A549 (cell line): Measurements from ENCODE around the gene SEMA5A. TPM values are rescaled to one million over a fixed set of nuclear protein-coding genes. Genes with fewer than 3 reads are reported as not detected.

Experiments
- ATAC-seq, 2 experiments: fragments of 200-7000 bp in 1 of 2; fragments of >200 bp in 1 of 2; cut with Nextera tagmentation in 1 of 2; cut with Tn5 transposase in 1 of 2; 3 replicates each; pipeline versions ENCODE4 v1.8.0 to v1.9.1; 2018 to 2020; ENCODE audit warnings: mild to moderate bottlenecking in 1 of 2, moderate library complexity in 1 of 2
- CTCF ChIA-PET: fragments of 300-600 bp; sonication (Branson Sonifier 250); formaldehyde crosslinking; extraction: SDS; loops from one replicate; lab custom pipeline; 2021; ENCODE audit warnings: antibody characterized with exemption, inconsistent platforms; lab: Yijun Ruan, JAX
- POLR2A ChIA-PET: fragments of 350-600 bp; formaldehyde crosslinking; extraction: SDS; loops from one replicate; lab custom pipeline; 2021; ENCODE audit warnings: antibody characterized with exemption, inconsistent platforms; lab: Yijun Ruan, JAX
- DNase-seq, 2 experiments: peaks; one replicate each; pipeline versions ENCODE4 v3.0.0 to v3.0.0-alpha.2; 2011 to 2016; ENCODE audit warnings: low read depth in 1 of 2, low spot score in 1 of 2
- FAIRE-seq: peaks from 2 replicates; lab custom pipeline; 2011; peaks lifted over from hg19 to GRCh38; lab: Jason Lieb, UNC
- H3K27ac ChIP-seq, 2 experiments: fragments of >200 bp; sonication (Bioruptor Twin); formaldehyde crosslinking; 3 replicates each; pipeline ENCODE4 v1.5.1; 2016 to 2017
- H3K4me1 ChIP-seq: fragments of >200 bp; sonication (Bioruptor Twin); formaldehyde crosslinking; 3 replicates; pipeline ENCODE4 v1.6.1; 2016
- H3K4me2 ChIP-seq: fragments of >200 bp; sonication (Bioruptor Twin); formaldehyde crosslinking; 3 replicates; pipeline ENCODE4 v1.6.1; 2016
- H3K4me3 ChIP-seq: fragments of >200 bp; sonication (Bioruptor Twin); formaldehyde crosslinking; 3 replicates; pipeline ENCODE4 v1.5.1; 2016
- H3K9me3 ChIP-seq: fragments of >200 bp; sonication (Bioruptor Twin); formaldehyde crosslinking; 3 replicates; pipeline ENCODE4 v1.6.1; 2016
- CBX2 ChIP-seq: fragments of 200-600 bp; sonication (generic); IDR thresholded peaks from 2 replicates; pipeline ENCODE4 v1.6.1; 2016; ENCODE audit warnings: low read depth, mild to moderate bottlenecking, borderline replicate concordance
- CBX8 ChIP-seq: fragments of 200-600 bp; sonication (generic); IDR thresholded peaks from 2 replicates; pipeline ENCODE4 v1.6.1; 2016
- CEBPB ChIP-seq, 2 experiments: fragments of >200 bp in 1 of 2; sonication (Bioruptor Twin) in 1 of 2; formaldehyde crosslinking in 1 of 2; IDR thresholded peaks; 2 replicates each; pipeline ENCODE4 v1.6.1; 2012 to 2016
- FOSB ChIP-seq: fragments of 250-450 bp; sonication (Bioruptor Pico); IDR thresholded peaks from 2 replicates; pipeline ENCODE4 v1.5.0; 2020; ENCODE audit warnings: mild to moderate bottlenecking, moderate library complexity
- FOSL2 ChIP-seq, 2 experiments: fragments of 450-650 bp in 1 of 2; fragments of >200 bp in 1 of 2; sonication (Bioruptor Twin) in 1 of 2; formaldehyde crosslinking; IDR thresholded peaks; 2 replicates each; pipeline versions ENCODE4 v1.5.0 to v1.6.1; 2016 to 2020; ENCODE audit warnings: mild to moderate bottlenecking in 1 of 2, moderate library complexity in 1 of 2
- HDAC2 ChIP-seq: fragments of 200-600 bp; sonication (generic); IDR thresholded peaks from 2 replicates; pipeline ENCODE4 v1.6.1; 2016
- HOXB5 ChIP-seq: fragments of 250-450 bp; sonication (Bioruptor Pico); IDR thresholded peaks from 2 replicates; pipeline ENCODE4 v1.5.0; 2020; ENCODE audit warnings: mild to moderate bottlenecking, moderate library complexity
- JUNB ChIP-seq: fragments of >200 bp; sonication (Bioruptor Twin); formaldehyde crosslinking; IDR thresholded peaks from 2 replicates; pipeline ENCODE4 v1.6.1; 2016
- KDM1A ChIP-seq: fragments of 200-600 bp; sonication (generic); IDR thresholded peaks from 2 replicates; pipeline ENCODE4 v1.6.1; 2016; ENCODE audit warnings: low read depth, mild to moderate bottlenecking
- KDM5A ChIP-seq: fragments of 200-600 bp; sonication (generic); IDR thresholded peaks from 2 replicates; pipeline ENCODE4 v1.6.1; 2016; ENCODE audit warnings: antibody characterized with exemption, mild to moderate bottlenecking
- MAFK ChIP-seq: fragments of 450-650 bp; IDR thresholded peaks from 2 replicates; pipeline ENCODE4 v1.6.1; 2014; ENCODE audit not compliant: partially characterized antibody
- MAZ ChIP-seq: fragments of 150-350 bp; IDR thresholded peaks from 2 replicates; pipeline ENCODE4 v1.6.1; 2014; ENCODE audit warnings: antibody characterized with exemption, low read depth, low read length, borderline replicate concordance
- MYC ChIP-seq: IDR thresholded peaks from 2 replicates; pipeline ENCODE4 v1.6.1; 2012; ENCODE audit warnings: mild to moderate bottlenecking, inconsistent platforms, low read length, improper control_type of control experiment, borderline replicate concordance
- NR3C1 ChIP-seq: fragments of >200 bp; sonication (Bioruptor Twin); formaldehyde crosslinking; IDR thresholded peaks from 3 replicates; pipeline ENCODE4 v1.6.1; 2017
- POLR2A ChIP-seq: IDR thresholded peaks from 2 replicates; pipeline ENCODE4 v1.6.1; 2012; ENCODE audit warnings: mild to moderate bottlenecking, low read length
- POLR2AphosphoS2 ChIP-seq: conservative IDR thresholded peaks from 2 replicates; pipeline ENCODE4 v1.6.1; 2012; ENCODE audit warnings: low read length, improper control_type of control experiment, inconsistent platforms
- SMC3 ChIP-seq: fragments of >200 bp; sonication (Bioruptor Twin); formaldehyde crosslinking; IDR thresholded peaks from 3 replicates; pipeline ENCODE4 v1.6.1; 2018; ENCODE audit warnings: inconsistent platforms
- SREBF2 ChIP-seq: fragments of 450-650 bp; IDR thresholded peaks from 2 replicates; pipeline ENCODE4 v1.6.1; 2014; ENCODE audit warnings: mild to moderate bottlenecking, moderate library complexity
- TFCP2L1 ChIP-seq: fragments of 250-450 bp; sonication (Bioruptor Pico); IDR thresholded peaks from 2 replicates; pipeline ENCODE4 v1.5.0; 2021; ENCODE audit warnings: mild to moderate bottlenecking
- ZSCAN20 ChIP-seq: fragments of 250-450 bp; sonication (Bioruptor Pico); IDR thresholded peaks from 2 replicates; pipeline ENCODE4 v1.8.0; 2022; ENCODE audit warnings: mild to moderate bottlenecking, moderate library complexity
- WGBS: methylation state at CpG from one replicate; pipeline ENCODE4 v1.1.6; 2017; ENCODE audit errors: missing lambda C conversion rate; 5-methylcytosine and 5-hydroxymethylcytosine counted together
- polyA plus RNA-seq, 4 experiments: library from polyadenylated mRNA; depleted of rRNA in 3 of 4; stranded (reverse); fragments of >200 nt; fragmentation: RNase III in 1 of 4; extraction: RNeasy Plus Mini Kit Qiagen cat#74134 plus additional on column Dnase treatment in 1 of 4; gene quantifications; 2 replicates in 3 of 4; 3 replicates in 1 of 4; pipeline ENCODE4 v1.2.3, GENCODE V29; 2011 to 2017
- TF ChIP-seq, protein P1 (sequence below): fragments of 250-450 bp; sonication (Bioruptor Pico); IDR thresholded peaks from 2 replicates; pipeline ENCODE4 v1.5.0; 2020; ENCODE audit warnings: low read depth, mild to moderate bottlenecking, moderate library complexity
- TF ChIP-seq, protein P2 (sequence below): fragments of 200-600 bp; sonication (generic); IDR thresholded peaks from 2 replicates; pipeline ENCODE4 v1.6.1; 2016; ENCODE audit warnings: antibody characterized with exemption, mild to moderate bottlenecking, moderate library complexity
- TF ChIP-seq, protein P3 (sequence below): fragments of >200 bp; sonication (Bioruptor Twin); formaldehyde crosslinking; IDR thresholded peaks from 2 replicates; pipeline ENCODE4 v1.6.1; 2016
- TF ChIP-seq, protein P4 (sequence below): IDR thresholded peaks from 2 replicates; pipeline ENCODE4 v1.6.1; 2012
- TF ChIP-seq, protein P5 (sequence below): fragments of 150-350 bp; IDR thresholded peaks from 2 replicates; pipeline ENCODE4 v1.6.1; 2014; ENCODE audit warnings: low read depth, mild to moderate bottlenecking, low read length
- TF ChIP-seq, protein P6 (sequence below): fragments of >200 bp; sonication (Bioruptor Twin); formaldehyde crosslinking; IDR thresholded peaks from 3 replicates; pipeline ENCODE4 v1.5.1; 2016

Gene SEMA5A
- polyA plus RNA-seq, 2 of the 4 experiments (the other 2 are of a cell fraction): not detected

DNA sequence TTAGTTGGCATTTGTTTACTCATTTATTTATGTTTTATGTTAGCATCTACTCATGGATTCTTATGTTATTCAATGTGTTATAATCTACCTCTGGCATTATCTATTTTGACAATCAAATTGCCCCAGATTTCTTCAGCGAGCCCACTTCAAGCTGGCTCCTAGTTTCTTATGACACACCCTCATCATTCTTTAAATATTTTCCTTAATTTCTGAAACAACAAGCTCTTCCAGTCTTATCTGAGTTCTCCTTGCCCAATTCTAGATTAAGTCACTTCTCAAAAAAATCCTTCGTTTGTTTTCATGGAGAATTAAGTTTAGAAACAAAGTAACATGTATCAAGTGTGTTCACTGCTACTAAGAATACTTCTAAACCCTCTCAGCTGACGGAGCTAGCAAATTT lies 229.8 kb downstream of the SEMA5A start:
- H3K27ac ChIP-seq: no peak overlapping the region
- WGBS: 2% methylated on average over 3 of the region's 3 CpGs
- no peaks in the 10 kb centered on the region for H3K4me1 ChIP-seq
- FAIRE-seq (no peak), DNase-seq (no peak), ATAC-seq (no peak)
- no peak for TF ChIP-seq CBX8
- TF ChIP-seq FOSL2 (IDR thresholded peaks at IDR 0.05): no peak
- TF ChIP-seq FOSL2 (CRISPR knock-in tag; IDR thresholded peaks at IDR 0.05): no peak
- no peak for TF ChIP-seq ZSCAN20 (CRISPR knock-in tag)
- TF ChIP-seq SMC3: no peak
- no peak for TF ChIP-seq NR3C1
- no peak for TF ChIP-seq FOSB (CRISPR knock-in tag)
- no peak for TF ChIP-seq MAFK
- TF ChIP-seq, protein P1, sequence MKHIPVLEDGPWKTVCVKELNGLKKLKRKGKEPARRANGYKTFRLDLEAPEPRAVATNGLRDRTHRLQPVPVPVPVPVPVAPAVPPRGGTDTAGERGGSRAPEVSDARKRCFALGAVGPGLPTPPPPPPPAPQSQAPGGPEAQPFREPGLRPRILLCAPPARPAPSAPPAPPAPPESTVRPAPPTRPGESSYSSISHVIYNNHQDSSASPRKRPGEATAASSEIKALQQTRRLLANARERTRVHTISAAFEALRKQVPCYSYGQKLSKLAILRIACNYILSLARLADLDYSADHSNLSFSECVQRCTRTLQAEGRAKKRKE: no peak
- TF ChIP-seq, protein P2, sequence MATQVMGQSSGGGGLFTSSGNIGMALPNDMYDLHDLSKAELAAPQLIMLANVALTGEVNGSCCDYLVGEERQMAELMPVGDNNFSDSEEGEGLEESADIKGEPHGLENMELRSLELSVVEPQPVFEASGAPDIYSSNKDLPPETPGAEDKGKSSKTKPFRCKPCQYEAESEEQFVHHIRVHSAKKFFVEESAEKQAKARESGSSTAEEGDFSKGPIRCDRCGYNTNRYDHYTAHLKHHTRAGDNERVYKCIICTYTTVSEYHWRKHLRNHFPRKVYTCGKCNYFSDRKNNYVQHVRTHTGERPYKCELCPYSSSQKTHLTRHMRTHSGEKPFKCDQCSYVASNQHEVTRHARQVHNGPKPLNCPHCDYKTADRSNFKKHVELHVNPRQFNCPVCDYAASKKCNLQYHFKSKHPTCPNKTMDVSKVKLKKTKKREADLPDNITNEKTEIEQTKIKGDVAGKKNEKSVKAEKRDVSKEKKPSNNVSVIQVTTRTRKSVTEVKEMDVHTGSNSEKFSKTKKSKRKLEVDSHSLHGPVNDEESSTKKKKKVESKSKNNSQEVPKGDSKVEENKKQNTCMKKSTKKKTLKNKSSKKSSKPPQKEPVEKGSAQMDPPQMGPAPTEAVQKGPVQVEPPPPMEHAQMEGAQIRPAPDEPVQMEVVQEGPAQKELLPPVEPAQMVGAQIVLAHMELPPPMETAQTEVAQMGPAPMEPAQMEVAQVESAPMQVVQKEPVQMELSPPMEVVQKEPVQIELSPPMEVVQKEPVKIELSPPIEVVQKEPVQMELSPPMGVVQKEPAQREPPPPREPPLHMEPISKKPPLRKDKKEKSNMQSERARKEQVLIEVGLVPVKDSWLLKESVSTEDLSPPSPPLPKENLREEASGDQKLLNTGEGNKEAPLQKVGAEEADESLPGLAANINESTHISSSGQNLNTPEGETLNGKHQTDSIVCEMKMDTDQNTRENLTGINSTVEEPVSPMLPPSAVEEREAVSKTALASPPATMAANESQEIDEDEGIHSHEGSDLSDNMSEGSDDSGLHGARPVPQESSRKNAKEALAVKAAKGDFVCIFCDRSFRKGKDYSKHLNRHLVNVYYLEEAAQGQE: no peak
- TF ChIP-seq HOXB5 (CRISPR knock-in tag): no peak
- H3K4me2 ChIP-seq: no peak overlapping the region
- H3K4me3 ChIP-seq: no peak overlapping the region
- POLR2A ChIA-PET: no interaction called here
- CTCF ChIA-PET: no interaction called here
- H3K9me3 ChIP-seq: no peaks in the 10 kb centered on the region

DNA sequence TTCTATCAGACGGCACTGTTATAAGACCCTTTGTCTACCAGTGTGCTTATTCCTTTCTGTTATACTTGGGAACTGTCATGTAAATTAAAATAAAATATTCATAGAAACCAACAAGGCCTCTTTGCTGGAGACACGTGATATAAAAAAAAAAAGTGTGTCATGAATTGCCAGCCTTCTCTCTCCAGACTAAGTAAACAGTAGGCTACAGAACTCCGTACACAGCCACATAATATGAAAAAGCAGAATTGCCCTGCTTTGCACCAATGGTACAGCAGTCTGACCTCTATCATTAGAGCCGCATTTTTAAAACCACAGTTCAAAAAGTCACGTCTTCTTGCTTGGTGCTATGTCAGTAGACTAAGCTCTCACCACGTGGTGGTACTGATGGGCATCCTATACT lies 231.3 kb downstream of the SEMA5A start:
- DNase-seq: no peak
- no peak for ATAC-seq
- H3K9me3 ChIP-seq: no peaks in the 10 kb centered on the region
- no peak for FAIRE-seq
- H3K4me2 ChIP-seq: no peak overlapping the region
- ChIA-PET CTCF (no interaction called here), POLR2A (no interaction called here)
- WGBS: 9% methylated on average over 6 of the region's 6 CpGs
- H3K4me1 ChIP-seq: no peaks in the 10 kb centered on the region
- H3K4me3 ChIP-seq: no peak overlapping the region
- no peak overlapping the region for H3K27ac ChIP-seq
- TF ChIP-seq TFCP2L1: no peak
- no peak for TF ChIP-seq MAZ
- TF ChIP-seq HDAC2: no peak
- no peak for TF ChIP-seq CBX8
- no peak for TF ChIP-seq ZSCAN20 (CRISPR knock-in tag)
- TF ChIP-seq, protein P3, sequence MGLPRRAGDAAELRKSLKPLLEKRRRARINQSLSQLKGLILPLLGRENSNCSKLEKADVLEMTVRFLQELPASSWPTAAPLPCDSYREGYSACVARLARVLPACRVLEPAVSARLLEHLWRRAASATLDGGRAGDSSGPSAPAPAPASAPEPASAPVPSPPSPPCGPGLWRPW: no peak
- no peak for TF ChIP-seq SREBF2
- TF ChIP-seq CEBPB (IDR thresholded peaks at IDR 0.05): no peak
- TF ChIP-seq, protein P4, sequence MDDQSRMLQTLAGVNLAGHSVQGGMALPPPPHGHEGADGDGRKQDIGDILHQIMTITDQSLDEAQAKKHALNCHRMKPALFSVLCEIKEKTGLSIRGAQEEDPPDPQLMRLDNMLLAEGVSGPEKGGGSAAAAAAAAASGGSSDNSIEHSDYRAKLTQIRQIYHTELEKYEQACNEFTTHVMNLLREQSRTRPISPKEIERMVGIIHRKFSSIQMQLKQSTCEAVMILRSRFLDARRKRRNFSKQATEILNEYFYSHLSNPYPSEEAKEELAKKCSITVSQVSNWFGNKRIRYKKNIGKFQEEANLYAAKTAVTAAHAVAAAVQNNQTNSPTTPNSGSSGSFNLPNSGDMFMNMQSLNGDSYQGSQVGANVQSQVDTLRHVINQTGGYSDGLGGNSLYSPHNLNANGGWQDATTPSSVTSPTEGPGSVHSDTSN: no peak

DNA sequence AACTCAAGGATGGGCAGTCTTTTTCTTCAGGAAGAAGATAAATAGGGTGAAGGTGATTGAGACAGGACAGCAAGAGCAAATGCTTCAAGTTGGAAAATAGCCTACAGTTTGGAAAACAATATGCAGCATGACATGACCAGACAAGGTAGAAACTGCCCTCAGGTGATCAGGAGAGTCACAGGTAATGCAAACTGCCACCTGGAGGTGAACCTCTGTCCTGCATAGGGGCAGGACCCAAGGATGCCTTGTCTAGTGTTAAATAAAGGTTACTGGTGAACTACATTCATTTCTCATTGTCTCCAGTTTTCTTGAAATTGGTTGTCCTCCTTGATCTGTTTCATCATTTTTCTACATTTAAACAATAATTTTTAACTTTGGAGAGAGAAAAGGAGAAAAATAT lies 232.1 kb downstream of the SEMA5A start:
- H3K4me2 ChIP-seq: no peak overlapping the region
- H3K27ac ChIP-seq: no peak overlapping the region
- no peaks in the 10 kb centered on the region for H3K4me1 ChIP-seq
- POLR2A ChIA-PET: no interaction called here
- no peak for ATAC-seq
- no peaks in the 10 kb centered on the region for H3K9me3 ChIP-seq
- CTCF ChIA-PET: no interaction called here
- no peak for FAIRE-seq
- DNase-seq: no peak
- H3K4me3 ChIP-seq: no peak overlapping the region
- TF ChIP-seq, protein P5, sequence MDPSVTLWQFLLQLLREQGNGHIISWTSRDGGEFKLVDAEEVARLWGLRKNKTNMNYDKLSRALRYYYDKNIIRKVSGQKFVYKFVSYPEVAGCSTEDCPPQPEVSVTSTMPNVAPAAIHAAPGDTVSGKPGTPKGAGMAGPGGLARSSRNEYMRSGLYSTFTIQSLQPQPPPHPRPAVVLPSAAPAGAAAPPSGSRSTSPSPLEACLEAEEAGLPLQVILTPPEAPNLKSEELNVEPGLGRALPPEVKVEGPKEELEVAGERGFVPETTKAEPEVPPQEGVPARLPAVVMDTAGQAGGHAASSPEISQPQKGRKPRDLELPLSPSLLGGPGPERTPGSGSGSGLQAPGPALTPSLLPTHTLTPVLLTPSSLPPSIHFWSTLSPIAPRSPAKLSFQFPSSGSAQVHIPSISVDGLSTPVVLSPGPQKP: no peak
- TF ChIP-seq CEBPB (IDR thresholded peaks at IDR 0.05) (no peak), POLR2A (no peak), POLR2AphosphoS2 (no peak), JUNB (no peak), KDM5A (no peak), SREBF2 (no peak), KDM1A (no peak), MYC (no peak), CBX2 (no peak), SMC3 (no peak), ZSCAN20 (CRISPR knock-in tag) (no peak)
- TF ChIP-seq, protein P4: no peak
- TF ChIP-seq, protein P6, sequence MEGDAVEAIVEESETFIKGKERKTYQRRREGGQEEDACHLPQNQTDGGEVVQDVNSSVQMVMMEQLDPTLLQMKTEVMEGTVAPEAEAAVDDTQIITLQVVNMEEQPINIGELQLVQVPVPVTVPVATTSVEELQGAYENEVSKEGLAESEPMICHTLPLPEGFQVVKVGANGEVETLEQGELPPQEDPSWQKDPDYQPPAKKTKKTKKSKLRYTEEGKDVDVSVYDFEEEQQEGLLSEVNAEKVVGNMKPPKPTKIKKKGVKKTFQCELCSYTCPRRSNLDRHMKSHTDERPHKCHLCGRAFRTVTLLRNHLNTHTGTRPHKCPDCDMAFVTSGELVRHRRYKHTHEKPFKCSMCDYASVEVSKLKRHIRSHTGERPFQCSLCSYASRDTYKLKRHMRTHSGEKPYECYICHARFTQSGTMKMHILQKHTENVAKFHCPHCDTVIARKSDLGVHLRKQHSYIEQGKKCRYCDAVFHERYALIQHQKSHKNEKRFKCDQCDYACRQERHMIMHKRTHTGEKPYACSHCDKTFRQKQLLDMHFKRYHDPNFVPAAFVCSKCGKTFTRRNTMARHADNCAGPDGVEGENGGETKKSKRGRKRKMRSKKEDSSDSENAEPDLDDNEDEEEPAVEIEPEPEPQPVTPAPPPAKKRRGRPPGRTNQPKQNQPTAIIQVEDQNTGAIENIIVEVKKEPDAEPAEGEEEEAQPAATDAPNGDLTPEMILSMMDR: no peak
